Mucosa of gallbladder (tissue), 1 donor: Measurements from ENCODE around the gene TRIM44. TPM values are rescaled to one million over a fixed set of nuclear protein-coding genes. Genes with fewer than 3 reads are reported as not detected.
A peak's percentile ranks its signal among the peaks of the same experiment; 100 is the strongest.
"Not testable (repeated sequence)": the region's sequence is repeated elsewhere in the genome, so short reads cannot be mapped to it uniquely, and the experiment has no call there.

Experiments used
- DNase-seq: peaks from one replicate; pipeline ENCODE4 v3.0.0-alpha.2; 2020; ENCODE audit warnings: low spot score
- total RNA-seq: library from RNA; stranded (reverse); gene quantifications from one replicate; pipeline ENCODE4 v1.2.1, GENCODE V29; 2021
- donor health status: DM: no; HTN: no; CAD: no.

Gene TRIM44
- total RNA-seq, 1 donor from 2014 or later: 69.8 TPM

GRCh38 chr11:35715677-35716076, 53.1 kb downstream of the TRIM44 start:
- not testable (repeated sequence) for DNase-seq

GRCh38 chr11:35717043-35717442, 54.5 kb downstream of the TRIM44 start:
- DNase-seq: no peak

GRCh38 chr11:35717520-35717919, 54.9 kb downstream of the TRIM44 start:
- no peak for DNase-seq

GRCh38 chr11:35721651-35722282, 59.2 kb downstream of the TRIM44 start:
- DNase-seq: no peak

GRCh38 chr11:35722641-35723040, 60.1 kb downstream of the TRIM44 start:
- no peak for DNase-seq

- no peak for DNase-seq
Observed at GRCh38 chr11:35723493-35723892, 60.9 kb downstream of the TRIM44 start.

GRCh38 chr11:35723913-35724312, 61.3 kb downstream of the TRIM44 start:
- no peak for DNase-seq

GRCh38 chr11:35725885-35726284, 63.3 kb downstream of the TRIM44 start:
- peak; percentile 36 for DNase-seq

GRCh38 chr11:35727140-35727539, 64.6 kb downstream of the TRIM44 start:
- no peak for DNase-seq

GRCh38 chr11:35730254-35730653, 67.7 kb downstream of the TRIM44 start:
- no peak for DNase-seq

- no peak for DNase-seq
Observed at GRCh38 chr11:35734669-35735410, 72.3 kb downstream of the TRIM44 start.

GRCh38 chr11:35735411-35735810, 72.8 kb downstream of the TRIM44 start:
- no peak for DNase-seq

GRCh38 chr11:35735903-35736302, 73.3 kb downstream of the TRIM44 start:
- no peak for DNase-seq

- DNase-seq: no peak
Observed at GRCh38 chr11:35736952-35737351, 74.4 kb downstream of the TRIM44 start.

- no peak for DNase-seq
Observed at GRCh38 chr11:35740061-35740799, 77.7 kb downstream of the TRIM44 start.

- DNase-seq: no peak
Observed at GRCh38 chr11:35742707-35743454, 80.3 kb downstream of the TRIM44 start.

- no peak for DNase-seq
Observed at GRCh38 chr11:35746356-35747153, 84.0 kb downstream of the TRIM44 start.

GRCh38 chr11:35747668-35748067, 85.1 kb downstream of the TRIM44 start:
- no peak for DNase-seq

- no peak for DNase-seq
Observed at GRCh38 chr11:35748644-35749043, 86.1 kb downstream of the TRIM44 start.

GRCh38 chr11:35750315-35750714, 87.7 kb downstream of the TRIM44 start:
- DNase-seq: no peak

- no peak for DNase-seq
Observed at GRCh38 chr11:35750981-35751663, 88.5 kb downstream of the TRIM44 start.
